PC-3 (cell line): ENCODE data around the gene PLA1A.

Experiments used
- CTCF ChIP-seq: fragments of 300-600 bp; sonication (generic); conservative IDR thresholded peaks from 2 replicates; pipeline ENCODE4 v1.5.1; 2017; ENCODE audit warnings: antibody characterized with exemption, low read depth, mild to moderate bottlenecking, low read length
- EZH2 ChIP-seq: fragments of 300-600 bp; sonication (generic); IDR thresholded peaks from one replicate; pipeline ENCODE4 v1.6.1; 2017; ENCODE audit warnings: antibody characterized with exemption, mild to moderate bottlenecking, low read length; ENCODE audit not compliant: unreplicated experiment
- EZH2phosphoT487 ChIP-seq: fragments of 300-600 bp; sonication (generic); IDR thresholded peaks from 2 replicates; pipeline ENCODE4 v1.6.1; 2018; ENCODE audit warnings: mild to moderate bottlenecking, antibody characterized with exemption, low read length, borderline replicate concordance

GRCh38 chr3:119562307-119562961 is 35.3 kb upstream of the PLA1A start:
- no peak for TF ChIP-seq CTCF
- no peak for TF ChIP-seq EZH2
- no peak for TF ChIP-seq EZH2phosphoT487
